Effector CD4-positive, alpha-beta T cell (primary cell): ENCODE data around the gene MAG.
"Not testable (repeated sequence)": the region's sequence is repeated elsewhere in the genome, so short reads cannot be mapped to it uniquely, and the experiment has no call there.

Experiments
- DNase-seq: peaks from one replicate; pipeline ENCODE4 v3.0.0-alpha.2; 2020

Gene MAG

DNA sequence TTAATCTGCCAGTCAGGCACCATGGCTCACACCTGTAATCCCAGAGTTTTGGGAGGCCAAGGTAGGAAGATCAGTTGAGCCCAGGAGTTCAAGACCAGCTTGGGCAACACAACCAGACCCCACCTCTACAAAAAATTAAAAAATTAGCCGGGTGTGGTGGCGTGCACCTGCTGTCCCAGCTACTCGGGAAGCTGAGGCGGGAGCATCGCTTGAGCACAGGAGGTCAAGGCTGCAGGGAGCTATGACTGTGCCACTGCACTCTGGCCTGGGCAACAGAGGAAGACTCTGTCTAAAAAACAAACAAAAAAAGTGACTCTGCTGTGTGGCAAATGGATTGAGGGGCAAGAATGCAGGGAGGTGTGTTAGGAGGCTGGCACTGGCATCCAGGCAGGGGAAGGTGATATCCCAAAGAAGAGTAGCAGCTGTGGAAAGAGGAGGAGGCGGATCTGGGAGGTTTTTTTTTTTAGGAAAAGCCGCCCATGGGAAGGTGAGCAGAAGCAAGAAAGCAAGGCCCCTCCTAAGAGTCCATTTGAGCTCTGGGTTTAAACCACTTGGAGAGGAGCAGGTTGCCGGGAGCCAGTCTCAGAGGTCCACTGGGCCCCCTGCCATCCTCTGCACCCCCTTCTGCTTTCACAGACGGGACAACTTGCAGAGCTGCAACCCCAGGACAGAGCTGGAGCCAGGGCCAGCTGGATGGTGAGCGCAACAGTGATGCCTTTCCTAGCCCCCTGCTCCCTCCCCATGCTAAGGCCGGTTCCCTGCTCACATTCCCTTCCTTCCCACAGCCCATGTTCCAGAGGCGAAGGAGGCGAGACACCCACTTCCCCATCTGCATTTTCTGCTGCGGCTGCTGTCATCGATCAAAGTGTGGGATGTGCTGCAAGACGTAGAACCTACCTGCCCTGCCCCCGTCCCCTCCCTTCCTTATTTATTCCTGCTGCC is 7.5 kb upstream of the MAG start:
- DNase-seq: no peak

DNA sequence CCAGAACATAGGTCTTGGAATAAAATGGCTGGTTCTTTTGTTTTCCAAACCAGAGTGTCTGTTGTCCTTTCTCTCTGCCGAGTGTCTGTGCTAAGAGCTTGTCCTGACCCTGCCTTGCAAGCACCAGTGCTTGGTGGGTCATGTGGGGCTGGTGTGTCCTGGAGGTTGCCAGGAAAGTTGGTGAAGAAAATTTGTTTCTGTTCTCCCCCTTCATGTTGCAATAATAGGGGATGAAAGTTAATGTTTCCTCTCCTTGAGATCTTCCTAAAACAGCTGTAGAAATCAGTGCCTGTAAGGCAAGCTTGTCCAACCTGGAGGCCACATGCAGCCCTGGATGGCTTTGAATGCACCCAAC is 6.9 kb upstream of the MAG start:
- no peak for DNase-seq

DNA sequence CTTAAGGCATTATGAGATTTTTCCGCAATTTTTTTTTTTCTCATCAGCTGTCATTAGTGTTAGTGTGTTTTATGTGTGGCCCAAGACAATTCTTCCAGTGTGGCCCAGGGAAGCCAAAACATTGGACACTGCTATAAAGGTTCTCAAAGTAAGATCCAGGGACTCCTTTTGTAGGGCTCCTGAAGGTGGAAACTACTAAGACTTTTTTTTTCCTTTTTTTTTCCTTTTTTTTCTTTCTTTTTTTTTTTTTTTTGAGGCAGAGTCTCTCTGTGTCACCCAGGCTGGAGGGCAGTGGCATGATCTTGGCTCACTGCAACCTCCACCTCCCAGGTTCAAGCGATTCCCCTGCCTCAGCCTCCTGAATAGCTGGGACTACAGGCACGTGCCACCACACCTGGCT is 6.5 kb upstream of the MAG start:
- not testable (repeated sequence) for DNase-seq

DNA sequence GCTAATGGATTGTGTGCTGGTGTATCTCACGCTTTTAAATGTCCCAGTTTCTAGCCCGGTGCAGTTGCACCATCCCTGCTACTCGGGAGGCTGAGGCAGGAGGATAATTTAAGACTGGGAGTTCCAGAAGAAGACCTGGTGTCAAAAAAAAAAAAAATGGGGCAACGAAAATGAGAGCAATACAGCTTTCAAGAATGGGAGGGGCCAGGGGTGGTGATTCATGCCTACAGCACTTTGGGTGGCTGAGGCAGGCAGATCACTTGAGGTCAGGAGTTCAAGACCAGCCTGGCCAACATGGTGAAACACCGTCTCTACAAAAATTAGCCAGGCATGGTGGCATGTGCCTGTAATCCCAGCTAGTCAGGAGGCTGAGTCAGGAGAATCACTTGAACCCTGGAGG is 5.9 kb upstream of the MAG start:
- DNase-seq: not testable (repeated sequence)

DNA sequence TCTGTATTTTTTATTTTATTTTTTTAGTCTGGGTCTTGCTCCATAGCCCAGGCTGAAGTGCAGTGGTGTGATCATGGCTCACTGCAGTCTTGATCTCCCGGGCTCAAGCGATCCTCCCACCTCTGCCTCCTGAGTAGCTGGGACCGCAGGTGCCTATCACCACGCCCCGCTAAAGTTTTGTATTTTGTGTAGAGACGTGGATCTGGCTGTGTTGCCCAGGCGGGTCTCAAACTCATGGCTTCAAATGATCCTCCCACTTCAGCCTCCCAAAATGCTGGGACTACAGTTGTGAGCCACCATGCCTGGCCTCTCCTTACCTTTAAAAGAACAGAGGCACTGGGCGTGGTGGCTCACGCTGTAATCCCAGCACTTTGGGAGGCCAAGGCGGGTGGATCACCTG is 4.2 kb upstream of the MAG start:
- DNase-seq: no peak

DNA sequence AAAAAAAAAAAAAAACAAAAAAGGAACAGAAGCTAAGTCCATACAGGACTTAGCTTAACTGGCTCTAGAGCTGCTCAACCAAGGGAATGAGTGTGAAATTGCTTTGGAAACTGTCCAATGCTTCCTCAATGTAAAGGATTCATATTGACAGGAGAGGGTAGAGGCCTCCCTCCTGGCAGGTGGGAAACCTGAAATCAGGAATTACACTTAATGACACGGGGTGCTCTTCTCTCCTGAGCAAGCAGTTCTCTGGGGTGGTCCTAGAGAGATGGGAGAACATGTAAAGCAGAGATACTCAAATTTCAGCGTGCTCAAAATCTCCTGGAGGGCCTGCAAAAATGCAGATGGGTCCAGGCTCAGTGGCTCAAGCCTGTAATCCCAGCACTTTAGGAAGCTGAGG is 3.6 kb upstream of the MAG start:
- DNase-seq: no peak

DNA sequence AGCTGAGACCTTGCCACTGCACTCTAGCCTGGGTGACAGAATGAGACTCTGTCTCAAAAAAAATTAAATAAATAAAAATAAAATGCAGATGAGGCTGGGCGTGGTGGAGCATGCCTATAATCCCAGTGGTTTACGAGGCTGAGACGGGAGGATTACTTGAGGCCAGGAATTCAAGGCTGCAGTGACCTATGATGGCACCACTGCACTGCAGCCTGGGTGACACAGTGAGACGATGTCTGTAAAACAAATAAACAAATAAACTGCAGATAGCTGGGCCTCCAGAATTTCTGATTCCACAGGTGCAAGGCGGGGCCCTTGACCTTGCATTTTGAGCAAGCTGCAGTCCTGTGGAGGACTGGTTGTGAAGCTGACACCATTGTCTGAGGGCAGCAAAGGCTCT is 3.1 kb upstream of the MAG start:
- DNase-seq: no peak

DNA sequence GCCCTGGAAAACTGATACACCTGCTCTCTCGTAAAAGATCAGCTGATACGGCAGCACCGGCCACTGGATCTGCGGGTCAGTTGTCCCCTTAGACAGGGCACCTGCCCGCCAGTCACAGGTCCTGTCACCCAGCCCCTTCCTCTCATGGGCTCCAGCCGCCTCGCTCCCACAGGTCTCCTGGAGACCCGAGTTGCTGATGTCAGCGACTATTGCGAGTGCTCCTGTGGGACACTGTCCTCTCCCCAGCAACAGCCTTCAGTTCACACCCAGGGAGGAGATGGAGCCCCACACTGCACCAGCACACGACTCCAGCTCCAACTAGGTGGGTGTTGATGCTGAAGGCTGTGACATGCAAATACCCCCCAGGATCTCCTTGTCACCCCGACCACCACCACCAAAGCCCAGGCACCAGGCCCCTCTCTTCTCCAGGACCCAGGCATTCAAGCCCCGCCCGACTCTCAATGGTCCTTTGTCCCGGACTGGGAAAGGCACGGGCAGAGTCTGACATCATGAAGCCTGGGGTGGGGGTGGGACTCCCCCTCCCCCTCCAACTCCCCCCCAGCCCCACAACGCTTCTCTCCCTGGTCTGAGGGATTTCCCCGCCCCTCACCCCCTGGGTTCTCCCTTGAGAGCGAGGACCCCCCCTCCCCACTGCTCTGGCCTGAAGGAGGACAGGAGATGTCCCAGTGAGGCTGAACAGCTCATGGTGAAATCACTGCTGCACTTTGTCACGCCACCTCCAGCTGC is 1.4 kb upstream of the MAG start:
- DNase-seq: no peak

DNA sequence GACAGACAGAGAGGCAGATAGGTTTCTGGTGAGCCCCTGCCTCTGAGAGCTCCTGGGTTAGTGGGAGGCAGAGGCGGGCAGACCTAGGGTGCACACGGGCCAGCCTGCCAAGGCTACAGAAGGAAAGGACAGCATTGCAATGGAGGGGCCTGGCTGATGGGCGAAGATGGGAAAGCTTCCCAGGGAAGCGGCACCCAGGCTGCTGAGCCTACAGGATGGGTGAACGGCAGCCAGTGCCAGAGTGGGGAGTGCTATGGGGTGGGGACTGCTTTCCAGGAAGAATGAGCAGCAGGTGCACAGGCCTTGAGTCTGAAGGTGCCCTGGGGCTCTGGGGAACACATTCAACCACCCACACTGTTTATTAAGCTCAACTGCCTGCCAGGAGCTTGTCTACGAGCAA is 702 bp upstream of the MAG start:
- no peak for DNase-seq

DNA sequence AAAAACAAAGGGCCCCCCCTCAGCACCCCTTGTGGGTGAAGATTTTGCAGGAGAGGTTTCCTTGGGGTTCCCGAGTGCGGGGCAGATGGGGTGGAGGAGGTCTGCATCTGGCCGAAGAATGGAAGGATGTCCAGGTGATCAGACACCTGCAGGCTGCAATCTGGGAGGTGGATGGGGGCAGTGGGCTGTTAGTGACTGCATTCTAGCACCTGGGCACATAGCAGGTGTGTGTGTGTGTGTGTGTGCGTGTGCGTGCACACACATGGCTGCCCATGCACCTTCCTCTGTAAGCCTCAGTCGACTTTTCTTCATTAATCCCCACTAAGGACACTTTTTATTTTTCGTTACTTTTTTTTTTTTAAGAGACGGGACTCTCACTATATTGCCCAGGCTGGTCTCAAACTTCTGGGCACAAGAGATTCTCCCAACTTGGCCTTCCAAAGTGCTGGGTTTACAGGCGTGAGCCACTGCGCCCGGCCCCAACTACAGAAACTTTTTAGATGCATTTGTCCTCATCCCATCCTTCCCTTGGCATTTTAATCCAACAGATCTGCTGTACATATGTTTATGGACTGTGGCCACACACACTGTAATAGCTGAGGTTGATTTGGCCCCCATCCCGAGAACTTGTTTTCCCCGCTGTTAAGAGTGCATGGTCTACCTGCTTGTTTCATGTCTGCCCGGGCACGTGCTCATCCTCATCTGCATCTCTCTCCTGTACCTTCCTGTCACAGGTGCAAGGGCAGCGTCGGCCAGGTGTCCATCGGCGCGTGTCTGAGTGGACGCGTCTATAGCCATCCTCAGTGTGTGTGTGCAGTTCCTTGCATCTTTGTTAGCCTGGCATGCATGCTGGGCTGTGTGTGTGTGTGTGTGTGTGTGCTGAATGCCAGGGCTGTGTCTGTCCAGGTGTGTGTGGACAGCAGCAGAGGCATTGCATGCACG is 731 bp downstream of the MAG start:
- DNase-seq: no peak

DNA sequence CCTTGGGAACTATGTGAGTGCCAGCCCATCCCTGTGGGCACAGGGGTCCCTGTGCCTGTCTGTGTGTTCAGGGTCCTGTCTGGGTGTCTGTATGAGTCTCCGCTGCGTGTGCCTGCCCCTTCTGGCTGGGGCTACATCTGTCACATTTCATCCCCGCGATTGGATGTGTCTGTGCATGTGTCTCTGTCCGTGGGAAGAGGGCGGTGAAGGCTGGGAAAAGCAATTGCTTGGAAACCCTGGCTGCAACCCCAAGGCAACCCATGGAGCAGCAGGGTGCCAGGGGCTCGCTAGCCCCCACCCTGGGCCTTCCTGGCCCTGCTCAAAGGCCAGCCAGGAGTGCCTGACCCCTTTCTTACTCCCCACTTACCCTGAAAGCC is 1.4 kb downstream of the MAG start:
- no peak for DNase-seq

DNA sequence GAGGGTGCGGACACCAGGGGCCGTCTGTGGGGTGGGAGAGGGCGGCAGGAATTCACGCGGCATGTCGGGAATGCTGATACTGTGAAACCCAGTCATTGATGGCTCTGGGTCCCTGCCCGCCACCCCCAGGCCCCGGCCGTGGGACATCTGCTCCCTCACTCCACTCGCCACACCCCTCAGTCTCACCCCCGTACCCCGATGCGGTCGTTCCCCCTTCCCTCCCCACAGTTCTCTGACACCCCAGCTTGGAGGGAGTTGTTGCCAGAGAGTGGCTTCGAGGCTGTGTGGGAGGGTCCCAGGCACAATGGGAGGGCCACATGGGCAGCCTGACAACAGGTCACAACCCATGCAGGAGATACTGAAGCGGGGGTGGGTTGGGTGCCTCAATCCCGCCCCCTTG is 1.8 kb downstream of the MAG start:
- DNase-seq: no peak

DNA sequence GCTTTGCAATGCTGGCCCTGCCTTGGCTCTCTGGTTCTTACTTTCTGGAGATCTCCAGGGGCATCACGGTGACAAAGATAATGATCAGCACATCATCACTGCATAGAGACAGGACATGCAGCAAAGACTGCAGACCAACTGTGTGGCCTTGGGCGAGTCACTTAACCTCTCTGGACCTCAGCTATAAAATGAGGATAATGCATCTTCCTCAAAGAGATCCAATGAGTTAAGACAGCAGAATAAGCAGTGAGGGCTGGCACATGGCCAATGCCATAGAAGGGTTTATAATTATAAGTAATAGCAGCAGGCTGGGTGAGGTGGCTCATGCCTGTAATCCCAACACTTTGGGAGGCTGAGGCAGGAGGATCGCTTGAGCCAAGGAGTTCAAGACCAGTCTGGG is 2.4 kb downstream of the MAG start:
- no peak for DNase-seq

DNA sequence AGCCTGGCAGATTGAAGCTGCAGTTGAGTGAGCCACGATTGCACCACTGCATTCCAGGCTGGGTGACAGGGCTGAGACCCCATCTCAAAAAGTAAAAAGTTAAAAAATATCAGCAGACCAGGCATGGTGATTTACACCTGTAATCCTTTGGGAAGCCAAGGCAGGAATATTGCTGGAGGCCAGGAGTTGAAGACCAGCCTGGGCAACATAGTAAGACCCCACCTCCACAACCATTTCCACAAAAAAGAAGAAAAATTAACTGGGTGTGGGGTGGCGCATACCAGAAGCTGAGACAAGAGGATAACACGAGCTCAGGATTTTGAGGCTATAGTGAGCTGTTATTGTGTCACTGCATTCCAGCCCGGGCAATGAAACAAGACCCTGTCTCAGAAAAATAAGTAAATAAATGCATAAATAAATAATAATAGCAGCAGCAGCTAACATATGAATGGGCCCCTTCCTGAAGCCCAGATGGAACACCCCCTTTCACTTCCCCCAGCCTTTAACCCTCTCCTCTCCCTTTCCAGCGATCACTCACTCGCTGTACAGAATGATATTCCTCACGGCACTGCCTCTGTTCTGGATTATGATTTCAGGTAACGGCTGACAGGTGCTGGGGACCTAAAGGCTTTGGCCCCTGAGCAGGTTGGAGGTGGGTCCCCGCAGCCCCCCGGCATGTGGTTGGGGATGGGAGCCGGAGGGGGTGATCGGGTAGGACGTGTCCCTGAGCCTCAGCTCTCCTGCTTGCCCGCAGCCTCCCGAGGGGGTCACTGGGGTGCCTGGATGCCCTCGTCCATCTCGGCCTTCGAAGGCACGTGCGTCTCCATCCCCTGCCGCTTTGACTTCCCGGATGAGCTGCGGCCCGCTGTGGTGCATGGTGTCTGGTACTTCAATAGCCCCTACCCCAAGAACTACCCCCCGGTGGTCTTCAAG is 3.2 kb downstream of the MAG start:
- no peak for DNase-seq

DNA sequence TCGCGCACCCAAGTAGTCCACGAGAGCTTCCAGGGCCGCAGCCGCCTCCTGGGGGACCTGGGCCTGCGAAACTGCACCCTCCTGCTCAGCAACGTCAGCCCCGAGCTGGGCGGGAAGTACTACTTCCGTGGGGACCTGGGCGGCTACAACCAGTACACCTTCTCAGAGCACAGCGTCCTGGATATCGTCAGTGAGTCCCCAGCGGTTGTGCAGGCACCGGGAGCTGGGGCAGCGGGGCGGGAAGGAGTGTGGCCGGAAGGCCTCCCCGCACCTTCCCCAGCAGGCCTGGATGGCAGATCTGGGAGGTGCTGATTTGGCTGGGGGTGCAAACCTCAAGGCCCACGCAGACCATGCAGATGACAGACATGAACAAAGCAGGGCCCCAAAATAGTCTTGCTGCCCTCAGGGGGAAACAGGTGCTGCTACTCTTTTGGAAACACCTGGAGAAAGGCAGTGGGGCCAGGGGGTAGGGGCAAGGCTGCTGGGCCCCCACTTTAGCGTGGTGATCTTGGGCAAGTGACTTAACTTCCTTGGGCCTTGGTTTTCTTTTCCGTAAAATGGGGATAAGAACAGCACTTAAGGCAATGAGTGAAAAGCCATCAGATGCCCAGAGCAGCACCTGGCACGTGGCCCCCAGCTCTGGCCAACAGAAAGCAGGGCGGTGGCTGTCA is 4.0 kb downstream of the MAG start:
- DNase-seq: peak; percentile 17

DNA sequence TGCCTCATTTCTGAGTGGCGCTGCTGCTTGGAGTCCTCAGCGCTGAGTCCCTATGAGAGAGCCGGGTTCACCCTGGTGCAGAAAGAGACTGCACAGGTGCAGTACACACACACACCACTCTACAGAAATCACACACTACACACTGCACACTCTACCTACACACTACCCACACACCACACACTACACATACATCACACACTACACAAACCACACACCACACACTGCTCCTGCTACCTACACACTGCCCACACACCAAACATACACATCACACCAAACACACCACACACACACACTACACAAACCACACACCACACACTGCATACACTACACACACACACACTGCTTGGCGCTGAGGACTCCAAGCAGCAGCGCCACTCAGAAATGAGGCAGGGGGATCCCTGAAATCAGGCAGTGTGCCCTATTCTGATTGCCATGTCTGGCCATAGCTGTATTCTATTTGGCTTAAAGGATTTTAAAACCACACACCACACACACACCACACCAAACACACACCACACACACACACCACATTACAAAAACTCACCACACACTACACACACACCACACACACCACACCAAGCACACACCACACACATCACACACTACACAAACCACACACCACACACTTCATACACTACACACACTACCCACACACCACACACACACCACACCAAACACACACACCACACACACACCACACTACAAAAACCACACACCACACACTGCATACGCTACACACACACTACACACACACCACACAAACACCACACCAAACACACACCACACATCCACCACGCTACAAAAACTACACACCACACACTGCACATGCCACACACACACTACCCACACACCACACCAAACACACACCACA is 4.9 kb downstream of the MAG start:
- DNase-seq: no peak

DNA sequence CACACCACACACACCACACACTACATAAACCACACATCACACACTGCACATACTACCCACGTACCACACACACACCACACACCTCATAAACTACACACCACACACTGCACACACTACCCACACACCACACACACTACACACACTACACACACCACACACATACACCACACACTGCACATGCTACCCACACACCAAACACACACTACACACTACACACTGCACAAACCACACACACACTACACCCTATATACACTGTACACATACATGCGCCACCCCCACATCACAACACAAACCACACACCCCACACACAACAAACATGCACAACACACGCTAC is 5.5 kb downstream of the MAG start:
- no peak for DNase-seq

DNA sequence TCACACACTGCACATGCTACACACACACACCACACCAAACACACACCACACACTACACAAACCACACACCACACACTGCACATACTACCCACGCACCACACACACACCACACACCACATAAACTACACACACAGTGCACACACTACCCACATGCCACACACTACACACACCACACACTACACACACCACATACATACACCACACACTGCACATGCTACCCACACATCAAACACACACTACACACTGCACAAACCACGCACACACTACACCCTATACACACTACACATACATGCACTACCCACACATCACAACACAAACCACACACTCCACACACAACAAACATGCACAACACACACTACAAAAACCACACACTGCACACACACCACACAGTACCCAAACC is 6.0 kb downstream of the MAG start:
- DNase-seq: no peak

DNA sequence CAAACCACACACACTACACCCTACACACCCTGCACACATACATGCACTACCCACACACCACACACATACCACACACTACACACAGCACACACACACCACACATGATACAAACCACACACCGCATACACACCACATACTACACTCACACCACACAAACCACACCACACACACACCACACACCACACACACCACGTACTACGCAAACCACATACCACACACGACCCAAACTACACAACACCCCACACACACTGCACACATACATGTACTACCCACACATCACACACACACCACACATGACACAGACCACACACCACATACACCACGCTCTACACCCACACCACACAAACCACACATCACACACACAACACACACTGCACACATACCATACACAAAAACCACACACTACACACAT is 6.6 kb downstream of the MAG start:
- no peak for DNase-seq

DNA sequence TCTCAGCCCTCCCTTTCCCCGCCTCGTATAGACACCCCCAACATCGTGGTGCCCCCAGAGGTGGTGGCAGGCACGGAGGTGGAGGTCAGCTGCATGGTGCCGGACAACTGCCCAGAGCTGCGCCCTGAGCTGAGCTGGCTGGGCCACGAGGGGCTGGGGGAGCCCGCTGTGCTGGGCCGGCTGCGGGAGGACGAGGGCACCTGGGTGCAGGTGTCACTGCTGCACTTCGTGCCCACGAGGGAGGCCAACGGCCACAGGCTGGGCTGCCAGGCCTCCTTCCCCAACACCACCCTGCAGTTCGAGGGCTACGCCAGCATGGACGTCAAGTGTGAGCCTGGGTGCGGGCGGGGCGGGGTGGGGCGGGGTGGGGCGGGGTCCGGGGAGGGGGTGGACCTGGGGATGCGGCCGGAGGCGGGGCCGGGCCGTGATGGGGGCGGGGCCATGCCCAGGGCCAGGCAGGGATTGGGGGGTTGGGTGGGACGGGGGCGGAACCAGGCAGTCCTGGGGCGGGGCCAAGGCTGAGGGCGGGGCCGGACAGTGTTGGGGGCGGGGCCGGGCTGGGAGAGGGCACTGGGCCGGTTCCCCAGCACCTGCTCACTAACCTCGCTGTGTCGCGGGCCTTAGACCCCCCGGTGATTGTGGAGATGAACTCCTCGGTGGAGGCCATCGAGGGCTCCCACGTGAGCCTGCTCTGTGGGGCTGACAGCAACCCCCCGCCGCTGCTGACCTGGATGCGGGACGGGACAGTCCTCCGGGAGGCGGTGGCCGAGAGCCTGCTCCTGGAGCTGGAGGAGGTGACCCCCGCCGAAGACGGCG is 7.8 kb downstream of the MAG start:
- no peak for DNase-seq
